ENCODE measurements around the gene SAYSD1. TPM values are rescaled to one million over a fixed set of nuclear protein-coding genes. Genes with fewer than 3 reads are reported as not detected.
A peak's percentile ranks its signal among the peaks of the same experiment; 100 is the strongest.

Gene SAYSD1, protein sequence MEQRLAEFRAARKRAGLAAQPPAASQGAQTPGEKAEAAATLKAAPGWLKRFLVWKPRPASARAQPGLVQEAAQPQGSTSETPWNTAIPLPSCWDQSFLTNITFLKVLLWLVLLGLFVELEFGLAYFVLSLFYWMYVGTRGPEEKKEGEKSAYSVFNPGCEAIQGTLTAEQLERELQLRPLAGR
- total RNA-seq (10 to 100 TPM; 15.1 to 26.8 (median 19.8) TPM), polyA plus RNA-seq (10 to 100 TPM; 18.6 to 21.6 TPM), total RNA-seq (29.6 reads per million, percentile 59 among the genes with 10 or more reads in this experiment)

GRCh38 chr6:39114704-39115599 lies at the start of gene SAYSD1:
SAYSD1 (minus strand) TSS chr6:39115186; CDS start chr6:39115089, 97 bp downstream.
- Mint-ChIP-seq H3K9me3 (no peaks in the 10 kb centered on the region), H3K4me3 (peak within 1 kb of the TSS; percentile 82 to 100 (median 96)), H3K27ac (peak within 1 kb of the TSS; percentile 92 to 99 (median 97)), H3K4me1 (peaks cover 25 to 67% (median 62%) of the 10 kb centered on the region in 7 donors), H3K36me3 (peaks cover 0 to 9% (median 0%) of the 10 kb centered on the region in 5 donors), H3K27me3 (no peaks in the 10 kb centered on the region)
- peak; percentile 93 for ATAC-seq
- Histone ChIP-seq H3K27ac (ENCODE audit: low read depth, low read length) (peak within 1 kb of the TSS; percentile 86), H3K36me3 (ENCODE audit: control insufficient read depth in 2 of 3, insufficient read depth in 3 of 3, low read length in 3 of 3) (peaks cover 0 to 4% (median 0%) of the 10 kb centered on the region in 3 experiments), H3K9me3 (ENCODE audit: control insufficient read depth in 2 of 3, low read length in 3 of 3) (no peaks in the 10 kb centered on the region), H3K4me3 (ENCODE audit: low read length) (peak within 1 kb of the TSS; percentile 74), H3K4me1 (ENCODE audit: control insufficient read depth in 2 of 2, insufficient read depth in 2 of 2, low read length in 2 of 2) (peaks cover 21 to 43% of the 10 kb centered on the region in 2 donors), H3K27me3 (ENCODE audit: control insufficient read depth in 2 of 2, insufficient read depth in 2 of 2, low read length in 2 of 2) (no peaks in the 10 kb centered on the region)
- peak; percentile 85 to 94 (median 92) for DNase-seq
- CTCF ChIA-PET: no interaction called here
- POLR2A ChIA-PET: interaction anchor here (0.6 to 1.9 kb wide), 10 partner anchors 9 to 476 kb away, joined by 3 to 8 read pairs (median 4); partner anchors contain the start of gene BTBD9
- intact Hi-C loops (cut with micrococcal nuclease): loop anchor here (1.0 to 10.0 kb wide), 16 partner anchors 13 to 1958 kb away; partner anchors contain the start of genes KCNK5 (in 2 of the 2), NFYA (in 2 of the 2), OARD1 (in 2 of the 2) and BTBD9 (in 1 of the 2)

- ChIA-PET POLR2A (interaction anchor here (0.6 to 0.8 kb wide), 2 partner anchors 58 to 732 kb away, joined by 3 read pairs; no protein-coding TSS in a partner anchor), CTCF (no interaction called here)
- H3K9me3 ChIP-seq (ENCODE audit: control insufficient read depth in 2 of 3, low read length in 3 of 3): no peaks in the 10 kb centered on the region
- ATAC-seq: no peak
- Mint-ChIP-seq H3K4me1 (peaks cover 3 to 13% (median 11%) of the 10 kb centered on the region in 7 donors), H3K27ac (no peak overlapping the region), H3K4me3 (no peak overlapping the region), H3K36me3 (peaks cover 0 to 8% (median 5%) of the 10 kb centered on the region in 5 donors), H3K27me3 (peaks cover 0 to 6% (median 3%) of the 10 kb centered on the region in 5 donors), H3K9me3 (peaks cover 0 to 21% (median 4%) of the 10 kb centered on the region in 11 donors)
- no peaks in the 10 kb centered on the region for H3K36me3 ChIP-seq (ENCODE audit: control insufficient read depth in 2 of 3, insufficient read depth in 3 of 3, low read length in 3 of 3)
- intact Hi-C loops (cut with micrococcal nuclease): no loop called here
- H3K4me3 ChIP-seq (ENCODE audit: low read length): no peak overlapping the region
- DNase-seq: no peak
- H3K4me1 ChIP-seq (ENCODE audit: control insufficient read depth in 2 of 2, insufficient read depth in 2 of 2, low read length in 2 of 2): peaks cover 0 to 4% of the 10 kb centered on the region in 2 donors
- no peak overlapping the region for H3K27ac ChIP-seq (ENCODE audit: low read depth, low read length)
- H3K27me3 ChIP-seq (ENCODE audit: control insufficient read depth in 2 of 2, insufficient read depth in 2 of 2, low read length in 2 of 2): no peaks in the 10 kb centered on the region
Measured at GRCh38 chr6:39157511-39157910, 42.5 kb upstream of the SAYSD1 start.

GRCh38 chr6:39156801-39157200 lies 41.8 kb upstream of the SAYSD1 start:
- H3K9me3 ChIP-seq (ENCODE audit: control insufficient read depth in 2 of 3, low read length in 3 of 3): no peaks in the 10 kb centered on the region
- Mint-ChIP-seq H3K27ac (no peak overlapping the region), H3K4me1 (peaks cover 3 to 19% (median 14%) of the 10 kb centered on the region in 7 donors), H3K4me3 (no peak overlapping the region), H3K27me3 (peaks cover 0 to 11% (median 4%) of the 10 kb centered on the region in 5 donors), H3K9me3 (peaks cover 0 to 21% (median 4%) of the 10 kb centered on the region in 11 donors), H3K36me3 (peaks cover 0 to 8% (median 5%) of the 10 kb centered on the region in 5 donors)
- ATAC-seq (no peak), DNase-seq (no peak)
- H3K4me1 ChIP-seq (ENCODE audit: control insufficient read depth in 2 of 2, insufficient read depth in 2 of 2, low read length in 2 of 2): peaks cover 0 to 4% of the 10 kb centered on the region in 2 donors
- H3K27me3 ChIP-seq (ENCODE audit: control insufficient read depth in 2 of 2, insufficient read depth in 2 of 2, low read length in 2 of 2): no peaks in the 10 kb centered on the region
- no peaks in the 10 kb centered on the region for H3K36me3 ChIP-seq (ENCODE audit: control insufficient read depth in 2 of 3, insufficient read depth in 3 of 3, low read length in 3 of 3)
- ChIA-PET CTCF (interaction anchor here (0.7 kb wide), 1 partner anchor 10 kb away, joined by 3 read pairs; no protein-coding TSS in a partner anchor), POLR2A (no interaction called here)
- H3K4me3 ChIP-seq (ENCODE audit: low read length): no peak overlapping the region
- H3K27ac ChIP-seq (ENCODE audit: low read depth, low read length): no peak overlapping the region
- intact Hi-C loops (cut with micrococcal nuclease): no loop called here

DNA sequence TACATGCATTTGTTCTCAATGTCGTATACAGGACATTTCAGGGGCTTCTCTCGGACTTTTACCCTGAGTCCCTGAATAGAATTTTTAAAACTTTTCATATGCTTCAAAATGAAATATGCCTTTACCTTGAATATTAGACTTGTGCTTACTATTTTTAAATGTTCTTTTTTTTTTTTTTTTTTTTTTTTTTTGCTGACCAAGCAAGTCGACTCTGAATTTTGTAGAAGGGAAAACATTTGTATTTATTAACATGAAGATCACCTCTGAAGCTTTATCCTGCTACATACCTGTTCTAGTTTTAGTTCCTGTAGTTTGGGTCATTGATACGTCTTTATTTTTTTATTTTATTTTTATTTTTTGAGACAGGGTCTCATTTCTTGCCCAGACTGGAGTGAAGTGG lies 39.7 kb upstream of the SAYSD1 start:
- Mint-ChIP-seq H3K27me3 (peaks cover 0 to 17% (median 7%) of the 10 kb centered on the region in 5 donors), H3K27ac (no peak overlapping the region), H3K4me1 (peaks cover 3 to 27% (median 14%) of the 10 kb centered on the region in 7 donors), H3K9me3 (peaks cover 0 to 16% (median 2%) of the 10 kb centered on the region in 11 donors), H3K4me3 (no peak overlapping the region), H3K36me3 (peaks cover 0 to 4% (median 0%) of the 10 kb centered on the region in 5 donors)
- POLR2A ChIA-PET: no interaction called here
- CTCF ChIA-PET: interaction anchor here (1.0 kb wide), 1 partner anchor 10 kb away, joined by 3 read pairs; no protein-coding TSS in a partner anchor
- no peak for DNase-seq
- intact Hi-C loops (cut with micrococcal nuclease): loop anchor here in 1 of 2 donors (5.0 kb wide), 1 partner anchor 42 kb away; no protein-coding TSS in a partner anchor
- Histone ChIP-seq H3K9me3 (ENCODE audit: control insufficient read depth in 2 of 3, low read length in 3 of 3) (no peaks in the 10 kb centered on the region), H3K27me3 (ENCODE audit: control insufficient read depth in 2 of 2, insufficient read depth in 2 of 2, low read length in 2 of 2) (no peaks in the 10 kb centered on the region), H3K4me3 (ENCODE audit: low read length) (no peak overlapping the region), H3K36me3 (ENCODE audit: control insufficient read depth in 2 of 3, insufficient read depth in 3 of 3, low read length in 3 of 3) (no peaks in the 10 kb centered on the region), H3K27ac (ENCODE audit: low read depth, low read length) (no peak overlapping the region), H3K4me1 (ENCODE audit: control insufficient read depth in 2 of 2, insufficient read depth in 2 of 2, low read length in 2 of 2) (peaks cover 0 to 4% of the 10 kb centered on the region in 2 donors)
- no peak for ATAC-seq

GRCh38 chr6:39153766-39154397 lies 38.9 kb upstream of the SAYSD1 start:
- no peak overlapping the region for H3K27ac ChIP-seq (ENCODE audit: low read depth, low read length)
- Mint-ChIP-seq H3K36me3 (peaks cover 0 to 4% (median 0%) of the 10 kb centered on the region in 5 donors), H3K27ac (peak overlapping the region in 6 of 9 donors; percentile 15 to 75 (median 46)), H3K9me3 (peaks cover 0 to 10% (median 2%) of the 10 kb centered on the region in 11 donors), H3K4me1 (peaks cover 3 to 27% (median 14%) of the 10 kb centered on the region in 7 donors), H3K4me3 (peak overlapping the region in 1 of 10 donors; percentile 1), H3K27me3 (peaks cover 0 to 22% (median 12%) of the 10 kb centered on the region in 5 donors)
- H3K4me3 ChIP-seq (ENCODE audit: low read length): no peak overlapping the region
- CTCF ChIA-PET: no interaction called here
- no peaks in the 10 kb centered on the region for H3K36me3 ChIP-seq (ENCODE audit: control insufficient read depth in 2 of 3, insufficient read depth in 3 of 3, low read length in 3 of 3)
- H3K4me1 ChIP-seq (ENCODE audit: control insufficient read depth in 2 of 2, insufficient read depth in 2 of 2, low read length in 2 of 2): peaks cover 0 to 4% of the 10 kb centered on the region in 2 donors
- peak; percentile 26 for ATAC-seq
- POLR2A ChIA-PET: no interaction called here
- intact Hi-C loops (cut with micrococcal nuclease): loop anchor here in 1 of 2 donors (5.0 kb wide), 1 partner anchor 42 kb away; no protein-coding TSS in a partner anchor
- no peaks in the 10 kb centered on the region for H3K9me3 ChIP-seq (ENCODE audit: control insufficient read depth in 2 of 3, low read length in 3 of 3)
- peak in 4 of 9 donors; percentile 11 to 29 (median 12) for DNase-seq
- H3K27me3 ChIP-seq (ENCODE audit: control insufficient read depth in 2 of 2, insufficient read depth in 2 of 2, low read length in 2 of 2): no peaks in the 10 kb centered on the region

Data from naive thymus-derived CD4-positive, alpha-beta T cell (primary cell).